Activated CD4-positive, alpha-beta T cell treated with anti-CD3 and anti-CD28 coated beads, Interleukin-10, Interleukin-2, amounts not matched to agents 100 ng/mL and 50 ng/mL, durations not matched to agents 16 hours and 8 hours (primary cell): Measurements from ENCODE around the gene CEP131.

ENCODE experiments used
- DNase-seq: peaks from one replicate; pipeline ENCODE4 v3.0.0-alpha.2; 2020

The CEP131 gene

DNA sequence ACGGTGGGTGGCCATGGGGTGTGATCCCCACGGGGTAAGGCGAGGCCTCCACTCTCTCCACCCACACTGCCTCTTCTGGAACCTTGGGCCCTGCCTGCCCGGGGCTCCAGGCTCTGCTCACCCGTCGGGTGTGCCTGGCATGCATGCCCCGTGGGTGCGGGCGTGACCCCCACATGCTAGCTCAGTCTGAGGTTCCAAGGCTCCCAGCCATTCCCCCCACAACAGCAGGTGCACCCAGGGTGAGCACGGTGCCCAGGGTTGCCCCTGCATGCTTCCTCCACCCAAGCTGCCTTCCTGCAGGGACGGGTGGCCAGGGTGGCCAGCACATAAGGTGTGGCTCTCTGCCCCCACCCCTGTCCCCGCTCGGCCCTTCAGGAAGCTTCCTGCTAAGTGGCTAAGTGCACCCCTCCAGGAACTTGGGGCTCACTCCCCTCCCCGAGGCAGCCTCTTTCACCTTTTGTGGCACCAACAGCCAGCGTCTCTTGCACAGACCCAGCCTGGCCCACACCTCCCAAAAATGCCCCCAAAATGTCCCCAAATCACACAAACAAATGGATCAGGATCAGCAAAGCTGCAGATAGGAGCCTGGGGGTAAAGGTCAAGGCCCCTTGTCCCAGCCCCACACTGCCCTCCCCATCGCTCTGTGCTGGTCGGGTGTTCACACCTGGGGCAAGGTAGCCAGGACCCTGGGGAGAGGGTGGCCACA, 78.9 kb downstream of the CEP131 start:
- no peak for DNase-seq

DNA sequence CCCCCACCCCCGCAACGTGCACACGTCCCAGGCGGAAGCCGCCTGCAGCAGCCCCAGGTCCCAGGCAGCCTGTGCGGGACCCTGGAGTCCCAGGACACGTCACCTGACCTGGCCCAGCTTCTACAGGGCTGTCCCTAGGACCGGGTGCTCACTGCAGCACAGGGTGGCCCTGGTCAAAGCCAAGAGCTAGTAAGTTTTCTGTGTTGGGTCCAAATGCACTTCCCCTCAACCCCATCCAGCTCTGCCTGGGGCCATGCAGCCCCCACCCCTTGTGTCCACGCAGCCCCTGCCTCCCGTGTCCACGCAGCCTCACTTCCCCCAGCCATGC, 79.6 kb downstream of the CEP131 start:
- no peak for DNase-seq

DNA sequence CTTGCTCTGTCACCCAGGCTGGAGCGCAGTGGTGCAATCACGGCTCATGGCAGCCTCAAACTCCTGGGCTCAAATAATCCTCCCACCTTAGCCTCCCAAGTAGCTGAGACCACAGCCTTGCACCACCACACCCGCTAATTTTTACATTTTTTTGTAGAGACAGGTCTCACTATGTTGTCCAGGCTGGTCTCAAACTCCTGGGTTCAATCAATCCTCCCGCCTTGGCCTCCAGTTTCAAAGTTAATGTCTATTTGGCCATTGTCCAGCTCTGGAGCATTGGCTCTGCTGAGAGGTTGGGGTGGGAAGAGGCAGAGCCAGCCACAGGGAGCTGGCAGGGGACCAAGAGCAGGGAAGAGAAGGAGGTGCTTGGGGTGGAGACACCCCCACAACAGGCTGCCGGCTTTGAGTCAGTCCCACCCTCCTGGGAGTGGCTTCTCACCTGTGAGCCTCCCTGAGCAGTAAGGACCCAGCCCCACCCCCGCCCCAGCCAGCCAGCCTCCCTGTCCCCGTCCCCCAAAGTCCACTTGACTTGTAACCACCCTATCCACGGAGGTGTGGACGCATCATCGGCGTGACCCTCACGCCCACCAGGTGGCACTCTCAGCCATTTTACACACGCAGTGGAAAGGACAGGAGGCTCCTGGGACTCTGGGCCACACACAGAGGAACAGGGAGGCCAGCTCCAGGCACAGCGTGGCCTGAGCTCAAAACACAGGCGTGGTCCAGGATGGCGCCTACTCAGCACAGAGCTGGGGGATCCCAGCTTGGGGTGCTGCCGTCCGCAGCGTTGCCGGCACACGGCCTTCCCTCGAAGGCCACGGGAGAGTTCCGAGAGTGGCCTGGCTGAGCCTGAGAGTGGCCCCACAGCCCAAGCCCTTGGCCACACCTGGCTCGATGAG, 80.2 kb downstream of the CEP131 start:
- peak; percentile 55 for DNase-seq

DNA sequence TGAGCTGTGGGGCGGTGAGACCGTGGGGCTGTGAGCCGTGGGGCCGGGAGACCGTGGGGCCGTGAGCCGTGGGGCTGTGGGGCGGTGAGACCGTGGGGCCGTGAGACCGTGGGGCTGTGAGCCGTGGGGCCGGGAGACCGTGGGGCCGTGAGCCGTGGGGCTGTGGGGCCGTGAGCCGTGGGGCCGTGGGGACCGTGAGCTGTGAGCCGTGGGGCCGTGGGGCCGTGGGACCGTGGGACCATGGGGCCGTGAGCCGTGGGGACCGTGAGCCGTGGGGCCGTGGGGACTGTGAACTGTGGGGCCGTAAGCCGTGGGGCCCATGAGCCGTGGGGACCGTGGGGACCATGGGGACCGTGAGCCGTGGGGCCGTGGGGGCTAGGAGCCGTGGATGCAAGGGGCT, 82.1 kb downstream of the CEP131 start:
- DNase-seq: no peak

DNA sequence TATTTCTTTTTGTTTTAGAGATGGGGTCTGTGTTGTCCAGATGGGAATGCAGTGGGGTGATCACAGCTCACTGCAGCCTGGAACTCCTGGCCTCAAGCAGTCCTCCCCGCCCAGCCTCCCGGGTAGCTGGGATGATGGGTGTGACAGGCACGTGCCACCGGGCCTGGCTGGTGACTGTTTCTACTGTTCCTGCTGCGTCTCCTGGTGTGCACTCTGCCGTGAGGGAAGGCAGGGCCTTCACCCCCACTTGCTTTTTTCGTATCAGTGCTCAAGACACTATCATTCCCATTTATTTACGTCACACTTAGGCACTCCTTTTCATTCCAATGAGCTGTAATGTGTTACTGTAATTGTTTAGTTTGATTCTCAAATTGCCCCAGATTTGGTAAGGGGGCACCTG, 82.7 kb downstream of the CEP131 start:
- no peak for DNase-seq
